Measurements from ENCODE around the gene DPYSL4.

Gene DPYSL4

GRCh38 chr10:132176623-132177500 is 9.9 kb upstream of the DPYSL4 start:
- no peak for DNase-seq (ENCODE audit: low read depth)
- no peak for TF ChIP-seq CTCF (IDR thresholded peaks at IDR 0.05; ENCODE audit: insufficient read depth, low read depth, low read length, missing control alignments)
- H3K4me3 ChIP-seq (ENCODE audit: low read length): no peak overlapping the region

DNA sequence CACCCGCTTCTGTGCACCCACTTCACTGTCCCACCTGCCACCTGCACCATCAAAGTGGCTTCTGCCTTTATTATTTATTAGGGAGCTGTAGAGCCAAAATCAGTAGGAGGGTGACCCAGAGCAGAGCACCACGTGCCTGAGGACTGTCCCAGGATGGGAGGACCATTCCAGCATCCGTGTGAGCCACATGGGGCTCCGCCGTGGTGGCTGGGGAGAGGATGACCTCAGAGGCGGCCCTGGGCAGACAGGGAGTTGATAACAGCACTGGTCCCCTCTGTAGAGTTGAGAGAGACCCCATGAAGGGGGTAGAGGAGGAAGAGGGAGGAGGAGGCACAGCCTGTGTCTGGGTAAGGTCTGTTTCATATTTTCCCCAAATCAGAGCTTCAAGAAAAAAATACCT is 8.7 kb upstream of the DPYSL4 start:
- TF ChIP-seq CTCF (IDR thresholded peaks at IDR 0.05; ENCODE audit: insufficient read depth, low read depth, low read length, missing control alignments): no peak
- no peak for DNase-seq (ENCODE audit: low read depth)
- no peak overlapping the region for H3K4me3 ChIP-seq (ENCODE audit: low read length)

DNA sequence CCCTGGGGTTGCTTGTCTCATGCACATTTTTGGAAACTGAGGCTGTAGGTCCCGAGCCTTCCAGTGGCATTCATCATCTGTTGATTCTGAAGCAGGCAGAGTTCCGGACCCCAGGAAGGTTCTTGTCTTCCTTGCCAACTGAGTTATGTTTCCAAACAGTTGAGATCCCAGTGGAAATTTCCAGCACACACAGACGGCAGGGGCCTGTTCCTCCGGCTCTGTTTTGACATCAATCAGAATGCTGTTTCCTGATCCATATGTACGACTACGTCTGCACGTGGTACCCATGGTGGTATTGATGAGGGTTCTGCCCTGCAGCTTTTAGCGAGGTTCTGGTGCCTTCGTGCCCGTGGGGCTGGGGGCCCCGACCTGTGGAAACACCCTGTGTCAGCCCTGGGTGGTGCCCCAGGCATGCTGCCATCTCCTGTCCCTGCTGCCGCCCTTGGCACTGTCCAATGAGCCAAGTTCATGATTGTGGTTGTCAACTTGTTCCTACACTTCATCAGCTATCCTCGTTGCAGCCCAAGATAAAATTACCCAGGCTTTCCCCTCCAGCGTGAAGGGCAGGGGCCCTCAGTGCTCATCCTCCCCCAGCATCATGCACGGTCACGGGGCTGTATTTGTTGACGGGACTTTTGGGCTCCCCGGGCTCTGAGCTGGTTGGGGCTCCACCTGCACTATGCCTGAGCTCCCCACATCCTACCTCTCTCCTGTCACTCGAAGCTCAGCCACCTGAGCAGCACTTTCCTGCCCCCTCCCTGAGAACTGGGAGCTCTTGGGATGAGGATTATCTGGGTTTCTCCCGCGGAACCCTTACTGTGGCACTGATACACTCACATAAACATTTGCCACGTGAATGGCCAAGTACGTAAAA is 7.8 kb upstream of the DPYSL4 start:
- H3K4me3 ChIP-seq (ENCODE audit: low read length): no peak overlapping the region
- no peak for TF ChIP-seq CTCF (IDR thresholded peaks at IDR 0.05; ENCODE audit: insufficient read depth, low read depth, low read length, missing control alignments)
- no peak for DNase-seq (ENCODE audit: low read depth)

- no peak for TF ChIP-seq CTCF (IDR thresholded peaks at IDR 0.05; ENCODE audit: insufficient read depth, low read depth, low read length, missing control alignments)
- H3K4me3 ChIP-seq (ENCODE audit: low read length): no peak overlapping the region
- no peak for DNase-seq (ENCODE audit: low read depth)
Measured at GRCh38 chr10:132179551-132180392, 7.0 kb upstream of the DPYSL4 start.

DNA sequence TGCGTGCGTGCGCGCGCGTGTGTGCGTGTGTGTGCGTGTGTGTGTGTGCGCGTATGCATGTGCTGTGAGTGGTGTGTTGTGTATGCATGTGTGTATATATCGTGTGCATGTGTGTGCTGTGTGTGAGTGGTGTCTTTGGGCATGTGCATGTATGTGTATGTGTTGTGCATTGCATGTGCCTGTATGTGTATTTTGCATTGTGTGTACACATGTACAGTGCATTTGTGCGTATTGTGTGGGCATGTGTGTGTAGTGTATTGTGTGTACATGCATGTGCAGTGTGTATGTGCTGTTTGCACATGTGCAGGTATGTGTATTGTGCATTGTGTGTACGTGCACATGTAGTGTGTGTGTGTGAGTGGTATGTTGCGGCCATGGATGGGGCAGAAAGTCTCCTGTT is 6.0 kb upstream of the DPYSL4 start:
- no peak overlapping the region for H3K4me3 ChIP-seq (ENCODE audit: low read length)
- no peak for TF ChIP-seq CTCF (IDR thresholded peaks at IDR 0.05; ENCODE audit: insufficient read depth, low read depth, low read length, missing control alignments)
- no peak for DNase-seq (ENCODE audit: low read depth)

DNA sequence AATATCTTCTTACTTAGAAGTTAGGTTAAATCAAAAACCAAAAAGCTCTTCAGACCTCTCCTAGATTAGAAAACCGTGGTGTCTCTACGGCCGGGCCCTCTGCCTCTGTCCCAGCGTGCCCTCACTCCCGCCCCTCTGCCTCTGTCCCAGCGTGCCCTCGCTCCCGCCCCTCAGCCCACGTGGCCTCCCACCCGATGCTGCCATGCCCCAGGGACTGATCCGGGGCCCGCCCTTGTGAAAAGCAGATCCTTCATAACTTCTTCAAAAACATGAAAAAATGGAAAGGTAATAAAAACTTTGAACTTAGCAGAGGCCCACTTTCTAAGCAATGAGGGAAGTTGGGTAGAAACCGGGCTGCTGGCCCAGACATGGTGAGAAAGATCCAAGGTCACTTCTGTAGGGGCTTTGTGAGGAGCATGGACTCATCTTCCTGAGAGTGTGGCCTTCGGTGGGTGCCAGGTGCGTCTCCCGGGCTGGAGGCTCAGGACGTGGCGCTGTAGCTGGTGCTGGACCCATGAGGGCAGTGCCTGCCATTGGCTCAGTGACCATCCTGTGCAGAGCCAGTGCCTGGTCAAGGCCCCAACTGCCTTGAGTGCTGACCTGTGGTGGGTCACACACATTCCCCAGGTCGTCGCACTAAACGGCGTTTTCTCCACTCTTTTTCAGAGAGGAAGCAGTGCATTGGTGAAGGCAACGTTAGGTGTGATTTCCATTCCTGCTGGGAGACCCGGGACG is 4.9 kb upstream of the DPYSL4 start:
- DNase-seq (ENCODE audit: low read depth): no peak
- no peak overlapping the region for H3K4me3 ChIP-seq (ENCODE audit: low read length)
- no peak for TF ChIP-seq CTCF (IDR thresholded peaks at IDR 0.05; ENCODE audit: insufficient read depth, low read depth, low read length, missing control alignments)
